HG02678 (cell line): Measurements from ENCODE around the gene TNIK.

ENCODE experiments used
- ATAC-seq: cut with Tn5 transposase; IDR thresholded peaks from one replicate; pipeline ENCODE4 v1.9.1; 2021; ENCODE audit warnings: mild to moderate bottlenecking, moderate library complexity; ENCODE audit not compliant: unreplicated experiment

The TNIK gene

GRCh38 chr3:171237009-171237385, 223.2 kb downstream of the TNIK start:
- no peak for ATAC-seq

GRCh38 chr3:171236265-171237008, 223.8 kb downstream of the TNIK start:
- no peak for ATAC-seq

GRCh38 chr3:171234298-171235010, 225.8 kb downstream of the TNIK start:
- ATAC-seq: no peak

- ATAC-seq: no peak
Observed at GRCh38 chr3:171231361-171231760, 228.8 kb downstream of the TNIK start.

GRCh38 chr3:171230865-171231264, 229.3 kb downstream of the TNIK start:
- ATAC-seq: no peak

- no peak for ATAC-seq
Observed at GRCh38 chr3:171229173-171229572, 231.0 kb downstream of the TNIK start.

GRCh38 chr3:171228240-171228639, 232.0 kb downstream of the TNIK start:
- no peak for ATAC-seq

- ATAC-seq: no peak
Observed at GRCh38 chr3:171227828-171228227, 232.4 kb downstream of the TNIK start.

- no peak for ATAC-seq
Observed at GRCh38 chr3:171227359-171227758, 232.8 kb downstream of the TNIK start.

- ATAC-seq: no peak
Observed at GRCh38 chr3:171226794-171227193, 233.4 kb downstream of the TNIK start.

- no peak for ATAC-seq
Observed at GRCh38 chr3:171225708-171226107, 234.5 kb downstream of the TNIK start.

- no peak for ATAC-seq
Observed at GRCh38 chr3:171225165-171225564, 235.0 kb downstream of the TNIK start.

GRCh38 chr3:171223396-171223795, 236.8 kb downstream of the TNIK start:
- no peak for ATAC-seq

- no peak for ATAC-seq
Observed at GRCh38 chr3:171222995-171223394, 237.2 kb downstream of the TNIK start.

- no peak for ATAC-seq
Observed at GRCh38 chr3:171221597-171221996, 238.6 kb downstream of the TNIK start.

GRCh38 chr3:171221104-171221503, 239.1 kb downstream of the TNIK start:
- ATAC-seq: no peak

- no peak for ATAC-seq
Observed at GRCh38 chr3:171219258-171219657, 240.9 kb downstream of the TNIK start.

GRCh38 chr3:171218069-171218468, 242.1 kb downstream of the TNIK start:
- no peak for ATAC-seq

- no peak for ATAC-seq
Observed at GRCh38 chr3:171213907-171214306, 246.3 kb downstream of the TNIK start.

GRCh38 chr3:171213178-171213577, 247.0 kb downstream of the TNIK start:
- no peak for ATAC-seq

GRCh38 chr3:171212648-171213047, 247.6 kb downstream of the TNIK start:
- ATAC-seq: no peak

GRCh38 chr3:171206283-171206682, 253.9 kb downstream of the TNIK start:
- ATAC-seq: peak; percentile 55
